Measurements from ENCODE around the gene NFASC.

The NFASC gene

GRCh38 chr1:205053296-205053695 lies 182.6 kb downstream of the NFASC start:
- WGBS, 2 experiments (ENCODE audit: insufficient coverage in 2 of 2) = 85 to 97% methylated on average over 5 of the region's 5 CpGs
- no peaks in the 10 kb centered on the region for H3K9me3 ChIP-seq (ENCODE audit: control insufficient read depth, low read length)

GRCh38 chr1:205054013-205054412 lies 183.4 kb downstream of the NFASC start:
- Histone ChIP-seq H3K9me3 (ENCODE audit: control insufficient read depth, low read length) (no peaks in the 10 kb centered on the region), H3K4me1 (ENCODE audit: control insufficient read depth, insufficient read depth, low read length, poor library complexity, severe bottlenecking) (no peaks in the 10 kb centered on the region), H3K36me3 (ENCODE audit: control insufficient read depth, insufficient read depth, low read length) (no peaks in the 10 kb centered on the region), H3K27ac (ENCODE audit: low read depth, low read length, severe bottlenecking) (no peak overlapping the region), H3K4me3 (ENCODE audit: extremely low read depth, insufficient read depth, low read length, poor library complexity, severe bottlenecking) (no peak overlapping the region)
- 52 to 58% methylated on average over 5 to 7 of the region's 7 CpGs for WGBS, 2 experiments (ENCODE audit: insufficient coverage in 2 of 2)

More at GRCh38 chr1:205053296-205053695, 182.6 kb downstream of the NFASC start:
- Histone ChIP-seq H3K27ac (ENCODE audit: low read depth, low read length, severe bottlenecking) (no peak overlapping the region), H3K4me1 (ENCODE audit: control insufficient read depth, insufficient read depth, low read length, poor library complexity, severe bottlenecking) (no peaks in the 10 kb centered on the region), H3K36me3 (ENCODE audit: control insufficient read depth, insufficient read depth, low read length) (no peaks in the 10 kb centered on the region), H3K4me3 (ENCODE audit: extremely low read depth, insufficient read depth, low read length, poor library complexity, severe bottlenecking) (no peak overlapping the region)

- 89 to 97% methylated on average over 8 to 13 of the region's 13 CpGs for WGBS, 2 experiments (ENCODE audit: insufficient coverage in 2 of 2)
- H3K36me3 ChIP-seq (ENCODE audit: control insufficient read depth, insufficient read depth, low read length) = no peaks in the 10 kb centered on the region
- H3K4me3 ChIP-seq (ENCODE audit: extremely low read depth, insufficient read depth, low read length, poor library complexity, severe bottlenecking) = no peak overlapping the region
- no peak overlapping the region for H3K27ac ChIP-seq (ENCODE audit: low read depth, low read length, severe bottlenecking)
- no peaks in the 10 kb centered on the region for H3K9me3 ChIP-seq (ENCODE audit: control insufficient read depth, low read length)
- no peaks in the 10 kb centered on the region for H3K4me1 ChIP-seq (ENCODE audit: control insufficient read depth, insufficient read depth, low read length, poor library complexity, severe bottlenecking)
These were observed 185.5 kb downstream of the NFASC start for GRCh38 chr1:205056188-205056611.

- 91 to 100% methylated on average over 3 to 5 of the region's 6 CpGs for WGBS, 2 experiments (ENCODE audit: insufficient coverage in 2 of 2)
- Histone ChIP-seq H3K4me1 (ENCODE audit: control insufficient read depth, insufficient read depth, low read length, poor library complexity, severe bottlenecking) (no peaks in the 10 kb centered on the region), H3K4me3 (ENCODE audit: extremely low read depth, insufficient read depth, low read length, poor library complexity, severe bottlenecking) (no peak overlapping the region), H3K36me3 (ENCODE audit: control insufficient read depth, insufficient read depth, low read length) (no peaks in the 10 kb centered on the region), H3K9me3 (ENCODE audit: control insufficient read depth, low read length) (no peaks in the 10 kb centered on the region), H3K27ac (ENCODE audit: low read depth, low read length, severe bottlenecking) (no peak overlapping the region)
These were observed 186.4 kb downstream of the NFASC start for GRCh38 chr1:205056956-205057568.

- Histone ChIP-seq H3K4me3 (ENCODE audit: extremely low read depth, insufficient read depth, low read length, poor library complexity, severe bottlenecking) (no peak overlapping the region), H3K27ac (ENCODE audit: low read depth, low read length, severe bottlenecking) (no peak overlapping the region), H3K4me1 (ENCODE audit: control insufficient read depth, insufficient read depth, low read length, poor library complexity, severe bottlenecking) (no peaks in the 10 kb centered on the region), H3K9me3 (ENCODE audit: control insufficient read depth, low read length) (no peaks in the 10 kb centered on the region), H3K36me3 (ENCODE audit: control insufficient read depth, insufficient read depth, low read length) (no peaks in the 10 kb centered on the region)
- 92 to 93% methylated on average over 12 to 14 of the region's 19 CpGs for WGBS, 2 experiments (ENCODE audit: insufficient coverage in 2 of 2)
These were observed 187.3 kb downstream of the NFASC start for GRCh38 chr1:205057808-205058575.

GRCh38 chr1:205058853-205059252 lies 188.2 kb downstream of the NFASC start:
- H3K4me3 ChIP-seq (ENCODE audit: extremely low read depth, insufficient read depth, low read length, poor library complexity, severe bottlenecking) = no peak overlapping the region

GRCh38 chr1:205059660-205060059 lies 189.0 kb downstream of the NFASC start:
- Histone ChIP-seq H3K4me3 (ENCODE audit: extremely low read depth, insufficient read depth, low read length, poor library complexity, severe bottlenecking) (no peak overlapping the region), H3K9me3 (ENCODE audit: control insufficient read depth, low read length) (no peaks in the 10 kb centered on the region), H3K36me3 (ENCODE audit: control insufficient read depth, insufficient read depth, low read length) (no peaks in the 10 kb centered on the region), H3K4me1 (ENCODE audit: control insufficient read depth, insufficient read depth, low read length, poor library complexity, severe bottlenecking) (no peaks in the 10 kb centered on the region), H3K27ac (ENCODE audit: low read depth, low read length, severe bottlenecking) (no peak overlapping the region)
- 76 to 93% methylated on average over 4 to 5 of the region's 6 CpGs for WGBS, 2 experiments (ENCODE audit: insufficient coverage in 2 of 2)

More at GRCh38 chr1:205058853-205059252, 188.2 kb downstream of the NFASC start:
- 93 to 94% methylated on average over 9 to 12 of the region's 12 CpGs for WGBS, 2 experiments (ENCODE audit: insufficient coverage in 2 of 2)
- Histone ChIP-seq H3K36me3 (ENCODE audit: control insufficient read depth, insufficient read depth, low read length) (no peaks in the 10 kb centered on the region), H3K9me3 (ENCODE audit: control insufficient read depth, low read length) (no peaks in the 10 kb centered on the region), H3K4me1 (ENCODE audit: control insufficient read depth, insufficient read depth, low read length, poor library complexity, severe bottlenecking) (no peaks in the 10 kb centered on the region), H3K27ac (ENCODE audit: low read depth, low read length, severe bottlenecking) (no peak overlapping the region)

- H3K36me3 ChIP-seq (ENCODE audit: control insufficient read depth, insufficient read depth, low read length) = no peaks in the 10 kb centered on the region
- H3K9me3 ChIP-seq (ENCODE audit: control insufficient read depth, low read length) = no peaks in the 10 kb centered on the region
- H3K4me3 ChIP-seq (ENCODE audit: extremely low read depth, insufficient read depth, low read length, poor library complexity, severe bottlenecking) = no peak overlapping the region
- no peaks in the 10 kb centered on the region for H3K4me1 ChIP-seq (ENCODE audit: control insufficient read depth, insufficient read depth, low read length, poor library complexity, severe bottlenecking)
- WGBS, 2 experiments (ENCODE audit: insufficient coverage in 2 of 2) = 85 to 94% methylated on average over 4 to 5 of the region's 10 CpGs
- no peak overlapping the region for H3K27ac ChIP-seq (ENCODE audit: low read depth, low read length, severe bottlenecking)
These were observed 190.1 kb downstream of the NFASC start for GRCh38 chr1:205060746-205061145.

GRCh38 chr1:205061227-205061626 lies 190.6 kb downstream of the NFASC start:
- Histone ChIP-seq H3K27ac (ENCODE audit: low read depth, low read length, severe bottlenecking) (no peak overlapping the region), H3K4me3 (ENCODE audit: extremely low read depth, insufficient read depth, low read length, poor library complexity, severe bottlenecking) (no peak overlapping the region), H3K9me3 (ENCODE audit: control insufficient read depth, low read length) (no peaks in the 10 kb centered on the region), H3K4me1 (ENCODE audit: control insufficient read depth, insufficient read depth, low read length, poor library complexity, severe bottlenecking) (no peaks in the 10 kb centered on the region), H3K36me3 (ENCODE audit: control insufficient read depth, insufficient read depth, low read length) (no peaks in the 10 kb centered on the region)
- WGBS, 2 experiments (ENCODE audit: insufficient coverage in 2 of 2) = 76 to 83% methylated on average over 10 to 12 of the region's 14 CpGs

- WGBS, 2 experiments (ENCODE audit: insufficient coverage in 2 of 2) = 41 to 49% methylated on average over 12 to 13 of the region's 13 CpGs
- Histone ChIP-seq H3K9me3 (ENCODE audit: control insufficient read depth, low read length) (no peaks in the 10 kb centered on the region), H3K4me1 (ENCODE audit: control insufficient read depth, insufficient read depth, low read length, poor library complexity, severe bottlenecking) (no peaks in the 10 kb centered on the region), H3K36me3 (ENCODE audit: control insufficient read depth, insufficient read depth, low read length) (no peaks in the 10 kb centered on the region), H3K27ac (ENCODE audit: low read depth, low read length, severe bottlenecking) (no peak overlapping the region), H3K4me3 (ENCODE audit: extremely low read depth, insufficient read depth, low read length, poor library complexity, severe bottlenecking) (no peak overlapping the region)
These were observed 191.0 kb downstream of the NFASC start for GRCh38 chr1:205061665-205062069.

- WGBS, 2 experiments (ENCODE audit: insufficient coverage in 2 of 2) = 93 to 98% methylated on average over 6 to 8 of the region's 8 CpGs
- Histone ChIP-seq H3K36me3 (ENCODE audit: control insufficient read depth, insufficient read depth, low read length) (no peaks in the 10 kb centered on the region), H3K4me3 (ENCODE audit: extremely low read depth, insufficient read depth, low read length, poor library complexity, severe bottlenecking) (no peak overlapping the region), H3K27ac (ENCODE audit: low read depth, low read length, severe bottlenecking) (no peak overlapping the region), H3K9me3 (ENCODE audit: control insufficient read depth, low read length) (no peaks in the 10 kb centered on the region), H3K4me1 (ENCODE audit: control insufficient read depth, insufficient read depth, low read length, poor library complexity, severe bottlenecking) (no peaks in the 10 kb centered on the region)
These were observed 191.7 kb downstream of the NFASC start for GRCh38 chr1:205062319-205062718.
